Epithelial cell of proximal tubule (primary cell): ENCODE measurements around the gene ABLIM2. TPM values are rescaled to one million over a fixed set of nuclear protein-coding genes. Genes with fewer than 3 reads are reported as not detected.

Source experiments
- DNase-seq: peaks from one replicate; pipeline ENCODE4 v3.0.0-alpha.2; 2011; ENCODE audit warnings: low read depth
- H3K4me3 ChIP-seq: 2 replicates; pipeline ENCODE4 v1.5.1; 2011; ENCODE audit warnings: low read depth, mild to moderate bottlenecking, low read length
- CTCF ChIP-seq: conservative IDR thresholded peaks from 2 replicates; pipeline ENCODE4 v1.5.1; 2012; ENCODE audit warnings: low read depth, mild to moderate bottlenecking, low read length
- total RNA-seq: library from RNA; depleted of rRNA; stranded (reverse); fragments of >200 nt; gene quantifications from 2 replicates; pipeline ENCODE4 v1.2.3, GENCODE V29; 2015

The ABLIM2 gene
- total RNA-seq, 1 donor from 2014 or later, result 1.0 TPM

- no peak overlapping the region for H3K4me3 ChIP-seq
- DNase-seq, result no peak
- no peak for TF ChIP-seq CTCF
These were observed 201.5 kb downstream of the ABLIM2 start for GRCh38 chr4:7956934-7957656.

- H3K4me3 ChIP-seq, result no peak overlapping the region
- no peak for DNase-seq
- no peak for TF ChIP-seq CTCF
These were observed 202.3 kb downstream of the ABLIM2 start for GRCh38 chr4:7956270-7956808.

- no peak overlapping the region for H3K4me3 ChIP-seq
- TF ChIP-seq CTCF, result no peak
- no peak for DNase-seq
These were observed 203.2 kb downstream of the ABLIM2 start for GRCh38 chr4:7955393-7955792.

- H3K4me3 ChIP-seq, result no peak overlapping the region
- DNase-seq, result no peak
- TF ChIP-seq CTCF, result no peak
These were observed 206.0 kb downstream of the ABLIM2 start for GRCh38 chr4:7952615-7953014.

- TF ChIP-seq CTCF, result no peak
- no peak overlapping the region for H3K4me3 ChIP-seq
- no peak for DNase-seq
These were observed 208.1 kb downstream of the ABLIM2 start for GRCh38 chr4:7950301-7951092.

- DNase-seq, result no peak
- no peak overlapping the region for H3K4me3 ChIP-seq
- TF ChIP-seq CTCF, result no peak
These were observed 208.9 kb downstream of the ABLIM2 start for GRCh38 chr4:7949759-7950158.
